ENCODE measurements around the gene CLDN7. TPM values are rescaled to one million over a fixed set of nuclear protein-coding genes. Genes with fewer than 3 reads are reported as not detected.

The CLDN7 gene
- total and polyA plus RNA-seq, 12 donors = 1.6 to 35.6 (median 6.8) TPM

- Histone ChIP-seq H3K4me3 (peak overlapping the region in 1 of 4 donors; percentile 79), H3K4me1 (replicated peaks in 1 of 2) (peaks cover 50 to 60% of the 10 kb centered on the region in 2 donors), H3K36me3 (replicated peaks in 1 of 2) (peaks cover 0 to 29% of the 10 kb centered on the region in 2 donors), H3K9me3 (replicated peaks in 1 of 3) (no peaks in the 10 kb centered on the region), H3K27ac (peak overlapping the region; percentile 49 to 91 (median 86)), H3K27me3 (no peaks in the 10 kb centered on the region)
- WGBS, 4 donors = 65 to 78% (median 70%) methylated on average over 17 to 22 of the region's 22 CpGs
- intact Hi-C loops (cut with DNase I) = no loop called here
- peak in 6 of 7 donors; percentile 71 to 83 (median 76) for DNase-seq
- peak in 1 of 2 donors; percentile 52 for TF ChIP-seq POLR2A (IDR thresholded peaks at IDR 0.05)
- no peak for TF ChIP-seq CTCF (IDR thresholded peaks at IDR 0.05)
Measured at GRCh38 chr17:7235693-7236665, 26.3 kb downstream of the CLDN7 start.

DNA sequence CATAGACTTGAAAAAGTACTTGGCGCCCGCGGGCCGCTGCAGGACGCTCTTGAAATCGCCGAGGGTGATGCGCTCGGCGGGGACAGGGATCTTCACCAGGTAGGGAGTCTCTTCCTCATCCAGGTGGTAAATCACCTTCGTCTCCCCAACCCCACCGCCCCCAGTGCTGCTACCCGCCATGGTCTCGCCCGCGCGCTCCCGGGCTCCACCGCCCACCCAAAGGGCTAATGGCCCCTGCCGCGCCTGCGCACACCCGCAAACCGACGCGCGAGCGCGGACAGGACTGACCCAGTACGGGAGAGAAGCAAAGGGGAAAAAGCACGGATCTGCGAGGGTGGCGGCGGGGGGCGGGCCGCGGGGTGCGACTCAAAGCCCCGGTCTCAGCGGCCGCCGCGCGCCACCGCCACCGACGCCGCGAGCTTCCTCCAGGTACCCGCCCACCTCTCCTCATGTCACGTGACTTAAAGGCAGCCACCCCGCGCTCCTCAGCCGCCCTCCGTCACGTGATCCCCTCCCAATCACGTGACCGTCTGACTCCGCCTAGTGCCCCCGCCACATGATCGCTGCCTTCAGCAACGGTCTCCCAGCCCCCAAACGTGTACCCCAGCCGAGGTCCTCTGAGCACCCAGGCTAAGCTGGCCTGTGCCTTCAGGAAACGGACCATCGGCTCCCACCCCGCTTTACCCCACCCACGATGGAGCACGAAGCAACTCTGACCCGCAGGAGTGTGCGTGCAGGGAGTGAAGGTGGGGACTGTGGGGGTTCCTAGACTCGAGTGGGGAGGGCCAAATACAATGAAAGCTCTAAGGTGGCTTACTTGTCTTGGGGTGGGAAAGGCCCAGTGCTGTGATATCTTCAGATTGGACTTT lies 28.0 kb downstream of the CLDN7 start, which contains the start of gene DVL2:
Gene DVL2 (minus strand): TSS at position 435 of the 869 bp plus-strand sequence. CDS start 255 bp downstream, at position 180.
- peaks cover 38 to 47% of the 10 kb centered on the region in 2 donors for H3K4me1 ChIP-seq (replicated peaks in 1 of 2)
- H3K4me3 ChIP-seq = peak within 1 kb of the TSS; percentile 66 to 95 (median 76)
- peak; percentile 96 to 98 (median 97) for DNase-seq
- TF ChIP-seq POLR2A (IDR thresholded peaks at IDR 0.05) (peak; percentile 24 to 90), CTCF (IDR thresholded peaks at IDR 0.05) (peak in 1 of 6 experiments; percentile 26)
- no peaks in the 10 kb centered on the region for H3K9me3 ChIP-seq (replicated peaks in 1 of 3)
- H3K27me3 ChIP-seq = no peaks in the 10 kb centered on the region
- peak within 1 kb of the TSS; percentile 74 to 91 (median 86) for H3K27ac ChIP-seq
- intact Hi-C loops (cut with DNase I) = no loop called here
- peaks cover 0 to 33% of the 10 kb centered on the region in 2 donors for H3K36me3 ChIP-seq (replicated peaks in 1 of 2)
- 0 to 1% (median 0%) methylated on average over 2 to 72 of the region's 72 CpGs for WGBS, 4 donors

DNA sequence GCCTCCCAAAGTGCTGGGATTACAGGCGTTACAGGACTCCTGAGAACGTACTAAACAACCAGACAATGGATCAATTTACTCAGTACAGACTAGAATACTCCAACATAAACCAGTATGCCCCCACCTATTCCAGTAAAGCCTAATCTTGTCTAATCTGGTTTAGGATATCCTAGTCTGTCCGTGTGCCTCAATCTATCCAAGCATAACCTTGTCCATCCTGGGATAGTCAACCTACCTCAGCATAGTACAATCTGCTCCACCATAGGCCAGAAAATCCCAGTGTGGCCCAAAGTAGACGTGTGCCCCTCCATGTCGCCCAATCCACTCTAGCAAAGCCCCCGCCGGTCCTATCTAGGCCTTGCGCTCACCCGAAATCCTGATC lies 28.6 kb downstream of the CLDN7 start:
- Histone ChIP-seq H3K27me3 (no peaks in the 10 kb centered on the region), H3K4me1 (replicated peaks in 1 of 2) (peaks cover 38 to 47% of the 10 kb centered on the region in 2 donors), H3K4me3 (peak overlapping the region; percentile 66 to 95 (median 76)), H3K27ac (peak overlapping the region; percentile 74 to 91 (median 86)), H3K9me3 (replicated peaks in 1 of 3) (no peaks in the 10 kb centered on the region), H3K36me3 (replicated peaks in 1 of 2) (peaks cover 0 to 39% of the 10 kb centered on the region in 2 donors)
- no peak for TF ChIP-seq CTCF (IDR thresholded peaks at IDR 0.05)
- TF ChIP-seq POLR2A (IDR thresholded peaks at IDR 0.05) = no peak
- WGBS, 4 donors = 0 to 2% (median 0%) methylated on average over 5 to 9 of the region's 9 CpGs
- no peak for DNase-seq
- intact Hi-C loops (cut with DNase I) = no loop called here

All from adrenal gland (tissue), 12 donors.